Natural killer cell (primary cell): ENCODE measurements around the gene KLHL30. TPM values are rescaled to one million over a fixed set of nuclear protein-coding genes. Genes with fewer than 3 reads are reported as not detected.

Experiments used
- ATAC-seq, 3 donors: fragments of 150-1000 bp in 2 of 3; fragments of 200-7000 bp in 1 of 3; cut with Tn5 transposase; 1 replicate in 1 of 3; 2 replicates in 2 of 3; pipeline ENCODE4 v1.10.0; 2021; ENCODE audit warnings: mild to moderate bottlenecking in 2 of 3, moderate library complexity in 2 of 3
- DNase-seq, 2 donors: peaks; one replicate each; pipeline versions ENCODE4 v3.0.0 to v3.0.0-alpha.2; 2013 to 2021; ENCODE audit warnings: mixed read lengths in 1 of 2
- H3K27ac ChIP-seq: one replicate; pipeline ENCODE4 v1.5.1; 2013; ENCODE audit warnings: mild to moderate bottlenecking, low read length
- H3K27me3 ChIP-seq: one replicate; pipeline ENCODE4 v1.6.1; 2013; ENCODE audit warnings: low read length; ENCODE audit not compliant: control insufficient read depth, insufficient read depth
- H3K36me3 ChIP-seq: one replicate; pipeline ENCODE4 v1.6.1; 2013; ENCODE audit warnings: low read length; ENCODE audit not compliant: control insufficient read depth, insufficient read depth
- H3K4me1 ChIP-seq: one replicate; pipeline ENCODE4 v1.6.1; 2013; ENCODE audit warnings: low read length; ENCODE audit not compliant: control insufficient read depth, insufficient read depth
- H3K4me3 ChIP-seq: one replicate; pipeline ENCODE4 v1.5.1; 2013; ENCODE audit warnings: low read length
- H3K9me3 ChIP-seq: one replicate; pipeline ENCODE4 v1.6.1; 2013; ENCODE audit warnings: low read length; ENCODE audit not compliant: control insufficient read depth, insufficient read depth
- H3K27ac Mint-ChIP-seq, 2 donors: one replicate each; pipeline ENCODE4 v1.8.0; 2022; ENCODE audit warnings: mild to moderate bottlenecking in 2 of 2, mixed read lengths in 2 of 2, moderate library complexity in 1 of 2
- H3K27me3 Mint-ChIP-seq, 2 donors: one replicate each; pipeline ENCODE4 v1.8.0; 2022; ENCODE audit warnings: low read depth in 2 of 2, mixed read lengths in 2 of 2
- H3K36me3 Mint-ChIP-seq: one replicate; pipeline ENCODE4 v1.8.0; 2022; ENCODE audit warnings: mixed read lengths
- H3K4me1 Mint-ChIP-seq, 2 donors: one replicate each; pipeline ENCODE4 v1.8.0; 2022; ENCODE audit warnings: mixed read lengths in 2 of 2
- H3K4me3 Mint-ChIP-seq: one replicate; pipeline ENCODE4 v1.8.0; 2022; ENCODE audit warnings: mild to moderate bottlenecking, moderate library complexity, mixed read lengths
- H3K9me3 Mint-ChIP-seq, 2 donors: one replicate each; pipeline ENCODE4 v1.8.0; 2022; ENCODE audit warnings: mixed read lengths in 2 of 2
- WGBS: methylation state at CpG from one replicate; pipeline ENCODE4 v1.1.7; 2013; ENCODE audit warnings: missing lambda C conversion rate; ENCODE audit not compliant: insufficient coverage; 5-methylcytosine and 5-hydroxymethylcytosine counted together
- intact Hi-C: fragments of 100-400 bp; cut with micrococcal nuclease; formaldehyde crosslinking; loops from one replicate; pipeline ENCODE4 v1.14.2; 2022
- total RNA-seq, 4 donors: library from RNA; stranded (reverse); fragments of 120-200 nt in 1 of 4; gene quantifications; one replicate each; pipeline versions ENCODE4 v1.2.3 to v1.2.4, GENCODE V29; 2013 to 2022
- TF ChIP-seq, protein P1 (sequence below): fragments of 200-600 bp; IDR thresholded peaks from one replicate; pipeline ENCODE4 v1.8.0; 2022; ENCODE audit warnings: antibody characterized with exemption

The KLHL30 gene
- total RNA-seq, 3 donors from 2014 or later (not counting 1 experiment from before 2014, with no cell fraction given), result not detected

DNA sequence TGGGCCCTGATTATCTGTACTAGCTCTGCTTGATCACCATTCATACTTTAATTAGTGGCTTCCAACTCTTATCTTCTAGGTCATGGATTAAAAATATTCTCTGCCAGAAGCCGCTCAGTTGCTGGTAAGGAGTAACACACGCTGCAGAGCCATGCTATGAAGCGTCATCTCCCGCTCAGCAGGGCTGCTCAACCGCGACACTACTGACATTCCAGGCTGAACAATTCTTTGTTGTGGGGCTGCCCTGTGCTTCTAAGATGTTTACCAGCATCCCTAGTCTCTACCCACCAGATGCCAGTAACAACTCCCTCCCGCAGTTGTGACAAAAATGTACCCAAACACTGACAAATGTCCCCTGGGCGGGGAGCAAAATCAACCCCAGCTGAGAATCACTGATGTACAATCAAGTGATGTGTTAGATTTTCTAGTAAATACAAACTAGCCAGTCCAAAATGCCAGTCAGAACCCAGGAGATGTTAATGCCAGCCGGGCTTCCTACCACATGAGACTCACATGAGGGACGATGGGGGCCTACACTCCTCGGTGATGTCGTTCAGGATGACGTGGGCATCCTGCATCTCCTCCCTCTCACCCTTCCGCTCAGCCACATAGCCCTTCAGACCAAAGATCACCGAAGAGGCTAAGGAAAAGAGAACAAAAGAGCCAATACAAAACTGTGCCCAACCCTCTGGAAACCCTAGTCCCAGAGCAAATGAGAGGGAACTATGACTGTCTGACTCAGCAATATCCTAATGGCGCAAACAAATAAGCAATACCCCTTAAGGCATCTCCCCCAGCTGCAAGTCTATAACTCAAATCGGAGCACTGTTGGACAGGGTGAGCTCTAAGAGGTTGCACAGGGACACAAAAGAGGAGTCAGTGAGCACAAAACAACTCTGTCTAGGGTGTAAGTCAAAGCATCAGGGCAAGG lies 49.4 kb downstream of the KLHL30 start:
- Histone ChIP-seq H3K9me3 (no peaks in the 10 kb centered on the region), H3K27me3 (no peaks in the 10 kb centered on the region), H3K27ac (no peak overlapping the region), H3K36me3 (peaks cover 73% of the 10 kb centered on the region), H3K4me3 (no peak overlapping the region), H3K4me1 (peaks cover 31% of the 10 kb centered on the region)
- H3K4me1 Mint-ChIP-seq, result peaks cover 47 to 53% of the 10 kb centered on the region in 2 donors
- DNase-seq (no peak), ATAC-seq (no peak)
- no peaks in the 10 kb centered on the region for H3K9me3 Mint-ChIP-seq
- no peak overlapping the region for H3K4me3 Mint-ChIP-seq
- intact Hi-C loops, result no loop called here
- TF ChIP-seq, protein P1, sequence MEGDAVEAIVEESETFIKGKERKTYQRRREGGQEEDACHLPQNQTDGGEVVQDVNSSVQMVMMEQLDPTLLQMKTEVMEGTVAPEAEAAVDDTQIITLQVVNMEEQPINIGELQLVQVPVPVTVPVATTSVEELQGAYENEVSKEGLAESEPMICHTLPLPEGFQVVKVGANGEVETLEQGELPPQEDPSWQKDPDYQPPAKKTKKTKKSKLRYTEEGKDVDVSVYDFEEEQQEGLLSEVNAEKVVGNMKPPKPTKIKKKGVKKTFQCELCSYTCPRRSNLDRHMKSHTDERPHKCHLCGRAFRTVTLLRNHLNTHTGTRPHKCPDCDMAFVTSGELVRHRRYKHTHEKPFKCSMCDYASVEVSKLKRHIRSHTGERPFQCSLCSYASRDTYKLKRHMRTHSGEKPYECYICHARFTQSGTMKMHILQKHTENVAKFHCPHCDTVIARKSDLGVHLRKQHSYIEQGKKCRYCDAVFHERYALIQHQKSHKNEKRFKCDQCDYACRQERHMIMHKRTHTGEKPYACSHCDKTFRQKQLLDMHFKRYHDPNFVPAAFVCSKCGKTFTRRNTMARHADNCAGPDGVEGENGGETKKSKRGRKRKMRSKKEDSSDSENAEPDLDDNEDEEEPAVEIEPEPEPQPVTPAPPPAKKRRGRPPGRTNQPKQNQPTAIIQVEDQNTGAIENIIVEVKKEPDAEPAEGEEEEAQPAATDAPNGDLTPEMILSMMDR, result no peak
- peak overlapping the region; percentile 57 to 93 for H3K27ac Mint-ChIP-seq
- 98% methylated on average over 16 of the region's 17 CpGs for WGBS
- no peaks in the 10 kb centered on the region for H3K27me3 Mint-ChIP-seq
- peaks cover 30% of the 10 kb centered on the region for H3K36me3 Mint-ChIP-seq

DNA sequence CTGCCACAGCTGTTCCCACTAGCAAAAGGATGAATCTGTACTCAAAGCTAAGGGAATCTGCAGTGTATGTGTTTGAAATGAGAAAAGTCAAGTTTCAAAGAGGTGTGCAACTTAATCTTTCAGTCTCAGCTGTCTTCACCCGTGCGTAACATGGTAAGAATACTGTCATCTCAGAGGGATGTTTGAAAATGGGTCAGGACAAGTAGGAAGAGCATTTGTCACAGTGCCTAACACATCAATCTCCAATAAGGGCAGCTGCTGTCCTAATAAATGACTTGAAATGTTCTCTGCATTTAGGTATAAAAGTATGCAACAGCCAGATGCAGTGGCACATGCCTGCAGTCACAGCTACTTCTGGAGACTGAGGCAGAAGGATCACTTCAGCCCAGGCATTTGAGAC lies 52.0 kb downstream of the KLHL30 start:
- Mint-ChIP-seq H3K36me3 (peaks cover 30% of the 10 kb centered on the region), H3K4me1 (peaks cover 24 to 30% of the 10 kb centered on the region in 2 donors), H3K27ac (peak overlapping the region in 1 of 2 donors; percentile 93), H3K9me3 (no peaks in the 10 kb centered on the region), H3K27me3 (no peaks in the 10 kb centered on the region), H3K4me3 (no peak overlapping the region)
- no peak for ATAC-seq
- TF ChIP-seq, protein P1, result no peak
- no peaks in the 10 kb centered on the region for H3K27me3 ChIP-seq
- H3K27ac ChIP-seq, result no peak overlapping the region
- peaks cover 69% of the 10 kb centered on the region for H3K36me3 ChIP-seq
- intact Hi-C loops, result no loop called here
- DNase-seq, result no peak
- H3K4me3 ChIP-seq, result no peak overlapping the region
- H3K9me3 ChIP-seq, result no peaks in the 10 kb centered on the region
- 96% methylated on average over 2 of the region's 2 CpGs for WGBS
- peaks cover 11% of the 10 kb centered on the region for H3K4me1 ChIP-seq

Other genes starting within 250 kb of the KLHL30 start
- gene UBE2F, start 171.7 kb upstream of the KLHL30 start, total RNA-seq, result 100 to 1,000 TPM in 1 of 3 donors, 10 to 100 TPM in 2; 82.4 to 135 (median 96.1) TPM
- 10 to 100 TPM; 16.3 to 24.6 (median 20.1) TPM for gene SCLY, start 77.7 kb upstream of the KLHL30 start, total RNA-seq
- not detected for gene ESPNL, start 38.3 kb upstream of the KLHL30 start, total RNA-seq
- 1 to 10 TPM in 2 of 3 donors, under 1 TPM in 1; 0.33 to 4.8 (median 4.3) TPM for gene ERFE, start 20.3 kb downstream of the KLHL30 start, total RNA-seq
- gene ILKAP, start 65.0 kb downstream of the KLHL30 start, total RNA-seq, result 100 to 1,000 TPM; 146 to 200 (median 183) TPM
- gene HES6, start 101.4 kb downstream of the KLHL30 start, total RNA-seq, result 10 to 100 TPM; 11.3 to 15.4 (median 13.5) TPM
- 10 to 100 TPM; 26.3 to 32.9 (median 32.6) TPM for gene PER2, start 149.9 kb downstream of the KLHL30 start, total RNA-seq
- 10 to 100 TPM in 2 of 3 donors, 1 to 10 TPM in 1; 9.7 to 11.9 (median 11.3) TPM for gene TRAF3IP1, start 181.8 kb downstream of the KLHL30 start, total RNA-seq